Thyroid gland (tissue), 4 donors: ENCODE data around the gene DNAH9.

Source experiments
- POLR2A ChIP-seq, 2 donors: fragments of 450-650 bp; IDR thresholded peaks; one replicate each; pipeline ENCODE4 v1.6.1; 2017; ENCODE audit warnings: antibody characterized with exemption in 2 of 2, mild to moderate bottlenecking in 2 of 2, moderate library complexity in 1 of 2
- TF ChIP-seq, protein P1 (sequence below), 6 experiments: fragments of 200-600 bp in 3 of 6; fragments of 450-650 bp in 3 of 6; sonication (generic) in 3 of 6; IDR thresholded peaks; one replicate each; pipeline ENCODE4 v1.5.1; 2016 to 2019; ENCODE audit warnings: antibody characterized with exemption in 6 of 6, mild to moderate bottlenecking in 2 of 6, inconsistent platforms in 1 of 6, moderate library complexity in 1 of 6

DNA sequence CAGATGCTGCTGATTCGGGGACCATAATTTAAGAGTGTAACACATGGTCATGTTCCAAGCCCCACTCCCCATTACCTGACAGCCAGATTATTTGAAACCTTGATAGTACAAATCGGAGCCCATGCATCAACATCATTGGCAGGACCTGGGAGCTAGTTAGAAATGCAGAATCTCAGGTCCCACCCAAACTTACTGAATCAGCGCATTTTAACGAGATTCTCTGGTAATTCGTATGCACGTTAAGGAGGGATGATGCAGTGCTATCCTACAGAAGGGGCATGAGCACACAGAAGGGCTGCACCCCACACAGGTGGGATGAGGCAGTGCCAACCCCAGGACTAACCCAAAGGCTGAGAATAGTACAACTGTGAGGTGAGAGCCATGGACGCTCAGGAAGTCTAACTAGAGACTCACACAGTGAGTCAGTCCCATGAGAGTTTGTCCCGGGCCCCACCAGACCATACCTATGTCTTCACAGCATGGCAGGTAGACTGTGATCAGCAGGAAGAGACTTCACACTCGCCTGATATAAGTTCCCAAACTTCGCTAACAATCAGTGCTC, 334.1 kb downstream of the DNAH9 start:
- TF ChIP-seq, protein P1, sequence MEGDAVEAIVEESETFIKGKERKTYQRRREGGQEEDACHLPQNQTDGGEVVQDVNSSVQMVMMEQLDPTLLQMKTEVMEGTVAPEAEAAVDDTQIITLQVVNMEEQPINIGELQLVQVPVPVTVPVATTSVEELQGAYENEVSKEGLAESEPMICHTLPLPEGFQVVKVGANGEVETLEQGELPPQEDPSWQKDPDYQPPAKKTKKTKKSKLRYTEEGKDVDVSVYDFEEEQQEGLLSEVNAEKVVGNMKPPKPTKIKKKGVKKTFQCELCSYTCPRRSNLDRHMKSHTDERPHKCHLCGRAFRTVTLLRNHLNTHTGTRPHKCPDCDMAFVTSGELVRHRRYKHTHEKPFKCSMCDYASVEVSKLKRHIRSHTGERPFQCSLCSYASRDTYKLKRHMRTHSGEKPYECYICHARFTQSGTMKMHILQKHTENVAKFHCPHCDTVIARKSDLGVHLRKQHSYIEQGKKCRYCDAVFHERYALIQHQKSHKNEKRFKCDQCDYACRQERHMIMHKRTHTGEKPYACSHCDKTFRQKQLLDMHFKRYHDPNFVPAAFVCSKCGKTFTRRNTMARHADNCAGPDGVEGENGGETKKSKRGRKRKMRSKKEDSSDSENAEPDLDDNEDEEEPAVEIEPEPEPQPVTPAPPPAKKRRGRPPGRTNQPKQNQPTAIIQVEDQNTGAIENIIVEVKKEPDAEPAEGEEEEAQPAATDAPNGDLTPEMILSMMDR (IDR thresholded peaks at IDR 0.05): no peak
- no peak for TF ChIP-seq POLR2A (IDR thresholded peaks at IDR 0.05)
